Nephron (organoid): ENCODE results near the gene DNAJC4.

Source experiments
- H3K27ac Mint-ChIP-seq, 3 experiments: 2 replicates each; pipeline ENCODE4 v1.8.0; 2020; ENCODE audit warnings: mixed read lengths in 3 of 3, mild to moderate bottlenecking in 2 of 3, moderate library complexity in 1 of 3
- H3K27me3 Mint-ChIP-seq: 2 replicates; pipeline ENCODE4 v1.8.0; 2021; ENCODE audit warnings: low read depth, mild to moderate bottlenecking, moderate library complexity, mixed read lengths
- H3K36me3 Mint-ChIP-seq: 2 replicates; pipeline ENCODE4 v1.8.0; 2020; ENCODE audit warnings: low read depth, mixed read lengths
- H3K4me1 Mint-ChIP-seq: 2 replicates; pipeline ENCODE4 v1.8.0; 2020; ENCODE audit warnings: mixed read lengths
- H3K4me3 Mint-ChIP-seq, 3 experiments: 2 replicates each; pipeline ENCODE4 v1.8.0; 2020; ENCODE audit warnings: mild to moderate bottlenecking in 3 of 3, mixed read lengths in 3 of 3, moderate library complexity in 2 of 3
- H3K9me3 Mint-ChIP-seq: 2 replicates; pipeline ENCODE4 v1.8.0; 2020; ENCODE audit warnings: mixed read lengths
- CTCF ChIP-seq, 3 experiments: fragments of 200-600 bp; sonication (generic); IDR thresholded peaks; one replicate each; pipeline ENCODE4 v1.5.0; 2021; ENCODE audit warnings: antibody characterized with exemption in 3 of 3; ENCODE audit not compliant: unreplicated experiment in 3 of 3

DNAJC4 gene

DNA sequence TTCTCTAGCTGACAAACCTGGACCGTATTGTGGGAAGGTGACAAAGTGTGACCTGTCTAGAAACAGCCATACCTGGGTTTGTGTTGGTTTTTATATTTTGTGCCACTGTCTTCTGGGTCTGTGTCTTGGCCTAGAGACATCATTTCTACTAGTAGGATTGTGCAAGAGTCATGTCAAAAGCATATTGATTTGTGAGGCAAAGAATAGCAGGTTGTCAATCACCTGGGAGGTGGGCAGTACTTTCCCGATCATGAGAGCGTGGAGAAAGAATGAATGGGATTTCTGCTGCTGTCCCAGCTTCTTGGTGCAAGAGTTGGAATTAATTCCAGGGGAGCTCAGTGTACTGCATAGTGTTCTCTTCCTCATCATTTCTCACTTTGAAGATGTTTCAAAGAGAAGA is 28.8 kb upstream of the DNAJC4 start:
- Mint-ChIP-seq H3K4me1 (peaks cover 19% of the 10 kb centered on the region), H3K9me3 (no peaks in the 10 kb centered on the region)
- no peak for TF ChIP-seq CTCF (IDR thresholded peaks at IDR 0.05; ENCODE audit: unreplicated experiment in 3 of 3)

GRCh38 chr11:64202992-64203391 is 27.4 kb upstream of the DNAJC4 start:
- Mint-ChIP-seq H3K9me3 (no peaks in the 10 kb centered on the region), H3K27me3 (no peaks in the 10 kb centered on the region), H3K4me3 (no peak overlapping the region), H3K36me3 (peaks cover 45% of the 10 kb centered on the region), H3K4me1 (peaks cover 24% of the 10 kb centered on the region), H3K27ac (no peak overlapping the region)
- TF ChIP-seq CTCF (IDR thresholded peaks at IDR 0.05; ENCODE audit: unreplicated experiment in 3 of 3), result no peak

More for the DNA sequence above, 28.8 kb upstream of the DNAJC4 start:
- peaks cover 57% of the 10 kb centered on the region for H3K36me3 Mint-ChIP-seq
- no peak overlapping the region for H3K4me3 Mint-ChIP-seq
- H3K27ac Mint-ChIP-seq, result no peak overlapping the region
- H3K27me3 Mint-ChIP-seq, result no peaks in the 10 kb centered on the region

DNA sequence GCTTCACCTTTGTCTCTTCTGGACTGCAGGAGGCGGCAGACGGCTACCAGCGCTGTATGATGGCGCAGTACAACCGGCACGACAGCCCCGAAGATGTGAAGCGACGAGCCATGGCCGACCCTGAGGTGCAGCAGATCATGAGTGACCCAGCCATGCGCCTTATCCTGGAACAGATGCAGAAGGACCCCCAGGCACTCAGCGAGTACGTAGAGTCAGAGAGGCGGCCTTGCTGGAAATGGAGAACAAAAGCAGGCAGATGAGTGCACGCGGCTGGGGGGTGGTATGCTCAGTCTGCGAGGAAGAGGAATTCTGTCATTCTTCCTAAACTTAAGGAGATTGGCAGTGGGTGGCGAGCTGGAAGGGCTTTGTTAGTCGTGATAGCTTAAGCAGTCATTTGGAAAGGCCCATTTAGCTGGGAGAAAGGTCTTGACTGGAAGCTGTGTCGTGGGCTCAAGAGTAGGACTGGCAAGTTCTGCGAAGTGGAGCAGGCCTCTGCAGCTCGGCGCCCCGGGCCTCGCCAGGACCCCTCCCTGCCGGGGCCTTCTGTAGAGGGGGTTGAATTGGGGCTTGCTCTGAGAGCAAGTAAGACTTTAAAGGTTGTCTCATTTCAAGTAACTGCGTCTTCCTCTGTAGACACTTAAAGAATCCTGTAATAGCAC is 26.8 kb upstream of the DNAJC4 start:
- TF ChIP-seq CTCF (IDR thresholded peaks at IDR 0.05; ENCODE audit: unreplicated experiment in 3 of 3), result no peak
- no peak overlapping the region for H3K4me3 Mint-ChIP-seq
- peak overlapping the region; percentile 83 to 87 (median 84) for H3K27ac Mint-ChIP-seq
- peaks cover 24% of the 10 kb centered on the region for H3K4me1 Mint-ChIP-seq
- no peaks in the 10 kb centered on the region for H3K27me3 Mint-ChIP-seq
- peaks cover 45% of the 10 kb centered on the region for H3K36me3 Mint-ChIP-seq
- no peaks in the 10 kb centered on the region for H3K9me3 Mint-ChIP-seq

DNA sequence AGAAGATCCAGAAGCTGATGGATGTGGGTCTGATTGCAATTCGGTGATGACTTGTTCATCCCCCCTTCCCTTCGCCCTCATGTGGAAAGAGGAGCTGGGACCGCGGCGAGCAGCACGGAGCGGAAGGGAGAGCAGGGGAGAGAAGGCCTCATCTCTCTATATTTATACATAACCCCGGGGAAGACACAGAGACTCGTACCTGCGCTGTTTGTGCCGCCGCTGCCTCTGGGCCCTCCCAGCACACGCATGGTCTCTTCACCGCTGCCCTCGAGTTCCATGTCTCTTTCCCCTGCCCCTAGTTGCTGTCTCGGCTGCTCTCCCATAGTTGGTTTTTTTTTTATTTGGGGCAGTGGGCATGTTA is 26.3 kb upstream of the DNAJC4 start:
- TF ChIP-seq CTCF (IDR thresholded peaks at IDR 0.05; ENCODE audit: unreplicated experiment in 3 of 3), result no peak
- peaks cover 45% of the 10 kb centered on the region for H3K36me3 Mint-ChIP-seq

DNA sequence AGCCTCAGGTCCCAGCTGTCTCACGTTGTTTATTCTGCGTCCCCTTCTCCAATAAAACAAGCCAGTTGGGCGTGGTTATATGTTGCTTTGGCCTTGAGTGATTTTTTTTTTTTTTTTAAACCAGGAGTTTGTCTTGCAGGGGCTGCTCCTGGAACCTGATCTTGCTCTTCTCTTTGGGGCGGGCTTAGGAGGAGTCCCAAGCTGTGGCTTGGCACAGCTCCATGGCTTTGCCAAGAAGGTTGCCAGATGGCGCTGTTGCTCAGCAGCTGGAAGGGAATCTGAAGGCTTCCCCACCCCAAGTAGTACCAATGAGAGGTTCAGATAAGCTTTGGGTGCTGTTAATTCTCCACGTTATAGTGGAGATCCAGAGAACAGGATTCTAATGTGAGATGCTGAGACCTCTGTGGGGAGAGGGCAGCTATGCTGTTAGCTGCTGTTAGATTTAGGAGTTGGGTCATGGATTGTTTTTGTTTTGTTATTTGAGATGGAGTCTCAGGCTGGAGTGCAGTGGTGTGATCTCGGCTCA is 25.8 kb upstream of the DNAJC4 start:
- Mint-ChIP-seq H3K4me1 (peaks cover 24% of the 10 kb centered on the region), H3K27me3 (no peaks in the 10 kb centered on the region), H3K4me3 (peak overlapping the region in 1 of 3 experiments; percentile 24), H3K36me3 (peaks cover 45% of the 10 kb centered on the region), H3K9me3 (no peaks in the 10 kb centered on the region), H3K27ac (peak overlapping the region; percentile 83 to 87 (median 84))
- TF ChIP-seq CTCF (IDR thresholded peaks at IDR 0.05; ENCODE audit: unreplicated experiment in 3 of 3), result peak; percentile 57 to 63 (median 57)

More for the DNA sequence above, 26.3 kb upstream of the DNAJC4 start:
- Mint-ChIP-seq H3K27ac (peak overlapping the region; percentile 83 to 87 (median 84)), H3K4me3 (no peak overlapping the region), H3K4me1 (peaks cover 24% of the 10 kb centered on the region), H3K27me3 (no peaks in the 10 kb centered on the region), H3K9me3 (no peaks in the 10 kb centered on the region)
